ENCODE data around the gene SPG7.

SPG7 gene

DNA sequence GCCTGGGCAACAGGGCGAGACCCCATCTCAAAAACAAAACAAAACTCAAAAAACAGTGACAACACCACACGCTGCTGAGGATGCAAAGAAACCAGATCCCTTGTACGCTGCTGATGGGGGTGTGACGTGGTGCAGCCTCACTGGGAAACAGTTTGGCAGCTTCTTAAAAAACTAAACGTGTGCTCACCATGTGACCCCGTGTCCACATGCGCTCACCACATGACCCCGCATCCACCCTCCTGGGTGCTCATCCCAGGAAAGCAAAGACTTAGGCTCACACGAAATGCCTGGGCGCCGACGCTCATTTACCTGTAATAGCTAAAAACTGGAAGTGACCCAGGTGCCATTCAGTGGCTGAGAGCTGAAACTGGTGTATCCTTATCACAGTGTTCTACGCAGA, 32.4 kb downstream of the SPG7 start:
- DNase-seq: no peak
- in situ Hi-C loops (cut with HindIII; ENCODE audit: low pct_ligation_motif_present, low pct_unique_long_range_greater_than_20kb, low sequenced_read_pairs): no loop called here

GRCh38 chr16:89541792-89542191, 33.6 kb downstream of the SPG7 start:
- DNase-seq: no peak
- in situ Hi-C loops (cut with HindIII; ENCODE audit: low pct_ligation_motif_present, low pct_unique_long_range_greater_than_20kb, low sequenced_read_pairs): no loop called here

DNA sequence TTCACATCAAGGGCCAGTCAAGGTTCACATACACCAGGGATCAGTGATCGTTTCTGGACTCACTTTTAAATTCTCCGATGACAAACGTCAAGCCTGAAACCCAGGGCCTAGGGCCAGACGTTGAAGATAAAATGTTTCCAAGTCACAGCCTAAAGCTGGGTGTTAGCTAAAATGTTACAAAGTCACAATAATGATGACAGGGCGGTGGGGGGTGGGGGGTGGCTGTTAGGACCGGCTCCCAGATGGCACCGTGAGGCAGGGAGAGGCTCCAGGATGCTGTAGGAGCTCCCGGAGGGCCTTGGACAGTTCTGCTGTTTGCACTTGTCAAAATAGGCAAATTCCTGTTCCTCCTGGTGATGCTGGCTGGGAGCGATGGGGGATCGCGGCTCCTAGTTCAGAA, 35.9 kb downstream of the SPG7 start:
- in situ Hi-C loops (cut with HindIII; ENCODE audit: low pct_ligation_motif_present, low pct_unique_long_range_greater_than_20kb, low sequenced_read_pairs): no loop called here
- DNase-seq: no peak

GRCh38 chr16:89544713-89545043, 36.5 kb downstream of the SPG7 start:
- no peak for DNase-seq
- in situ Hi-C loops (cut with HindIII; ENCODE audit: low pct_ligation_motif_present, low pct_unique_long_range_greater_than_20kb, low sequenced_read_pairs): no loop called here

- no peak for DNase-seq
- in situ Hi-C loops (cut with HindIII; ENCODE audit: low pct_ligation_motif_present, low pct_unique_long_range_greater_than_20kb, low sequenced_read_pairs): no loop called here
Measured at GRCh38 chr16:89545044-89545830, 37.0 kb downstream of the SPG7 start.

DNA sequence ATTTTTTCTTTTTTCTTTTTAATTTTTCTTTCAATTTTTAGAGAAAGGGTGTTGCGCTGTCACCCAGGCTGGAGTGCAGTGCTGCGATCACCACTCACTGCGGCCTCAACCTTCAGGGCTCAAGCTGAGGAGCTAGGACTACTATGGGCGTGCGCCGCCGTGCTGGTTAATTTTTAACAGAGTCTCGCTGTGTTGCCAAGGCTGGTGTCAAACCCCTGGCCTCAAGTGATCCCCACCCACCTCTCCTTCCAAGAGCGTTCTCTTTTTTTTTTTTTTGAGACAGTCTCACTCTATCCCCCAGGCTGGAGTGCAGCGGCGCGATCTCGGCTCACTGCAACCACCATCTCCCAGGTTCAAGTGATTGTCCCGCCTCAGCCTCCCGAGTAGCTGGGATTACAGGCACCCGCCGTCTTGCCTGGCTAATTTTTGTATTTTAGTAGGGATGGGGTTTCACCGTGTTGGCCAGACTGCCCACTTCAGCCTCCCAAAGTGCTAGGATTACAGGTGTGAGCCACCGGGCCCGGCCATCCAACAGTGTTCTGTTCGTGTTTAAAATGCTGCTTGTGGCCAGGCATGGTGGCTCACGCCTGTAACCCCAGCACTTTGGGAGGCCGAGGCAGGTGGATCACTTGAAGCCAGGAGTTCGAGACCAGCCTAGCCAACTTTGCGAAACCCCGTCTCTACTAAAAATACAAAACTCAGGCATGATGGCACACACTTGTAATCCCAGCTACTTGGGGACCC, 37.8 kb downstream of the SPG7 start:
- in situ Hi-C loops (cut with HindIII; ENCODE audit: low pct_ligation_motif_present, low pct_unique_long_range_greater_than_20kb, low sequenced_read_pairs): no loop called here
- no peak for DNase-seq

DNA sequence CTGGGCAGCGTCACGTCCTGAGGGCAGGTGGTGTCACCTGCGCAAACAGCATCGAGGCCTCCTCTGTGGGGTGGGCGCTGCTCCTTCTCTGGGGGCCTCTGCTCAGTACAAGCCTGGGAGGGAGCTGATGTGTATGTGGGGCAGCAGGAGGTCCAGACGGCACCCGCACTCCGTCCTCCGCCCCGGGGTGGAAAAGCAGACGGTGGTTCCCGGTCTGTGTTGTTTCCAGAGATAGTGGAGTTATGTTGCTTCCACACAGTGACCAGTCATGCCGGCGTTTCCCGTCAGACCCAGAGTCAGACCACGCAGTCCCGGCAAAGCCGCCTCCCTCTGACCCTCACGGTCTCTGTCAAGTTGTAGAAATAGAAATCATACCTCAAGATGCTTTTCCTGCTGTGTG, 38.6 kb downstream of the SPG7 start:
- DNase-seq: no peak
- in situ Hi-C loops (cut with HindIII; ENCODE audit: low pct_ligation_motif_present, low pct_unique_long_range_greater_than_20kb, low sequenced_read_pairs): no loop called here

DNA sequence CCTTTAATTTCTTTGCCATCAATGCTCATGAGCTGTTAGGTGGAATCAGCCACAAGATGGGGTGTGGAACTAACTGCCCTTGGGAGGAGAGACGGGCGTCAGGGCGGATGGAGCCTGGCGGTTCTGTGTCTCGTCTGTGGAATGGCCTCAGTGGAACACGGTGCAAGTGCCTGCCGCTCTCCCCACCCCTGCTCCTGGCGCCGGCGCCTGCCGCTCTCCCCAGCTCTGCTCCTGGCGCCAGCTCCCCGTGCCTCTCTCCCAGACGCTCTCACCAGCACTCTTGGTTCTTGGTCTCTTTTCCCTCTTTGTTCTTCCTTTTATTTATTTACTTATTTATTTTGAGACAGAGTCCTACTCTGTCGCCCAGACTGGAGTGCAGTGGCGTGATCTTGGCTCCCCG, 39.1 kb downstream of the SPG7 start:
- no peak for DNase-seq
- in situ Hi-C loops (cut with HindIII; ENCODE audit: low pct_ligation_motif_present, low pct_unique_long_range_greater_than_20kb, low sequenced_read_pairs): no loop called here

DNA sequence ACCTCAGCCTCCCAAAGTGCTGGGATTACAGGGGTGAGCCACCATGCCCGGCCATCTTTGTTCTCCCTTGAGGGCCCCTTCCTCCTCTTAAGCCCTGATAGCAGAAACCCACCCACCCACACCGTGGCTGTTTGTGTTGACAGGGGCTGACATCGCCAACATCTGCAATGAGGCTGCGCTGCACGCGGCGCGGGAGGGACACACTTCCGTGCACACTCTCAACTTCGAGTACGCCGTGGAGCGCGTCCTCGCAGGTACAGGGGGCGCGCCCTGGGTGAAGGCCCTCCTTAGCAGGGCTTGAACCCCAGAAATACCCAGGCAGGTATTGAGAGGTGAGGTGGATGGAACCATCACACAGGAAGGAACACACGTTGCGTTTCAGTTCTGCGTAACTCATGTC, 39.7 kb downstream of the SPG7 start:
- in situ Hi-C loops (cut with HindIII; ENCODE audit: low pct_ligation_motif_present, low pct_unique_long_range_greater_than_20kb, low sequenced_read_pairs): no loop called here
- DNase-seq: no peak

DNA sequence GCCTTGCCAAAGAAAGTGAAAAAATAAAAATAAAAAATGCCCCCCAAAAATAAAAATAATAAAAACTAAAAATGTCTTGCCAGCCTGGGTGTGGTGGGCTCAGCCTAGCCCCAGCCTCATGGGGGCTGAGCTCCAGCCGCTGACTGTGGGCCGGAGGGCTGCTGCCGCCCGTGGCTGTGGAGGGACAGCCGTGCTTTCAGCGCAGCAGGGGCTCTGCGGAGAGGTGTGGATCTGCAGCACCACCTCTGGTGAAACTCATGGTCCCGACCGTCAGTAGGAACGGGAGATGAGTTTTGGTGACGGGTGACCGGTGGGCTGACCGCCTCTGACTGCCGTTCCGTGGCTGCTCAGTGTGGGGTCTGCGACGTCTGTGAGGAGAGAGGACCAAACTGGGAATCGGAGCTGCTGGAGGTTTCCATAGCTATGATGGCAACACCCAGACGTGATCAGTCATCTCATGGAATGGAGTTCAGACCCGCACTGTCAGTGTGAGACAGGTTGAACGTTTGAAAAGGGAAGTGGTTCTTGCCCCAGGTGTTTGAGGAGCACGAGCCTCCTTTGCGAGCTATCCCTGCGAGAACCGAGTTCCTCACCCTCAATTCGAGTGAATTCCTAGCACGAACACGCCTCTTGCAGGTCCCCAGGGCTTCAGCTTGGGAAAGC, 40.3 kb downstream of the SPG7 start:
- no peak for DNase-seq
- in situ Hi-C loops (cut with HindIII; ENCODE audit: low pct_ligation_motif_present, low pct_unique_long_range_greater_than_20kb, low sequenced_read_pairs): no loop called here

- no peak for DNase-seq
- in situ Hi-C loops (cut with HindIII; ENCODE audit: low pct_ligation_motif_present, low pct_unique_long_range_greater_than_20kb, low sequenced_read_pairs): no loop called here
Measured at GRCh38 chr16:89549007-89549700, 41.0 kb downstream of the SPG7 start.

- in situ Hi-C loops (cut with HindIII; ENCODE audit: low pct_ligation_motif_present, low pct_unique_long_range_greater_than_20kb, low sequenced_read_pairs): no loop called here
- DNase-seq: no peak
Measured at GRCh38 chr16:89550421-89551007, 42.3 kb downstream of the SPG7 start.

DNA sequence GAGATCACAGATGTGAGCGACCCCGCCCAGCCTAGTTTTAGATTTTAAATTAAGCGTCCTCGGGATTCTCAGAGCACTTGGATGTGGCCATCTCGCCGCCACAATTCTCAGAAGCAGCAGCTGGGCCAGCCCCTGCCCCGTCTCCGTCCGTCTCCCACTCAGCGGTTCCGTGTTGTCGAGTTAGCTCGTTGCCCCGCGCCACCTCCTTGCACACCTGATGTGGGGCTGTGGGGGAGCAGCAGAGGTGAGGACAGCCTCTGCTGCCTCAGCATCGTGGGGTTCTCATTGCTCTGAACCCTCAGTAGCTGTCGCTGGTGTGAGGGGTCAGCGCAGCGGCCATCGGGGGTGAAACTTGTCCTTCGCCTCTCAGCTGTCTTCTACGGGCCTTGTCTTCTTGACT, 44.1 kb downstream of the SPG7 start:
- in situ Hi-C loops (cut with HindIII; ENCODE audit: low pct_ligation_motif_present, low pct_unique_long_range_greater_than_20kb, low sequenced_read_pairs): no loop called here
- no peak for DNase-seq

- in situ Hi-C loops (cut with HindIII; ENCODE audit: low pct_ligation_motif_present, low pct_unique_long_range_greater_than_20kb, low sequenced_read_pairs): no loop called here
- DNase-seq: no peak
Measured at GRCh38 chr16:89552913-89553312, 44.7 kb downstream of the SPG7 start.

DNA sequence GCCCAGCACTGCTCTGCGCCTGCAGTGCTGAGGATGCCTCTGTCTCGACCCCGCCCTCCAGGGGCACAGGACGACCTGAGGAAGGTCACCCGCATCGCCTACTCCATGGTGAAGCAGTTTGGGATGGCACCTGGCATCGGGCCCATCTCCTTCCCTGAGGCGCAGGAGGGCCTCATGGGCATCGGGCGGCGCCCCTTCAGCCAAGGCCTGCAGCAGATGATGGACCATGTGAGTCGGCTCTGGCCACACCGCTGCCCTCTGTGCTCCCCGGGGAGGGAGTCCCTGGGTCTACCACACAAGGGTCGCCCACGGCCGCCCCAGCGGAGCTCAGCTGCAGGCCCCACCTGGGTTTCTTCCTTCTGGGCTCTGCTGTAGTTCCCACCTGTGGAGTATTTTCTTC, 45.5 kb downstream of the SPG7 start:
- in situ Hi-C loops (cut with HindIII; ENCODE audit: low pct_ligation_motif_present, low pct_unique_long_range_greater_than_20kb, low sequenced_read_pairs): no loop called here
- DNase-seq: no peak

DNA sequence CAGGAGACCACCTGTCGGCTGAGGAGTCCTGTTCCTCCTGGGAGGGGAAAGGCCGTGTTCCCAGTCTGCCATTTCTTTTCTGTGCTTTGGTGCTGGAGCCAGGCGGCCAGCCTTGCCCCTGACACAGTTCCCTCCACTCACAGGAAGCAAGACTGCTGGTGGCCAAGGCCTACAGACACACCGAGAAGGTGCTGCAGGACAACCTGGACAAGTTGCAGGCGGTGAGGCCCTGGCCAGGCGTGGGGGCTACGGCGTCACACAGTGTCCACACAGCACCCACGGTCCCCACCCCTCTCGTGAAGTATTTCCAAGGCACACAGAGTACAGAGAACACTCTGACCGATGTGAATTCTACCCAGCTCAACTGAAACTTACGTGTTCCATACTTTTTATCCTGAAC, 46.1 kb downstream of the SPG7 start:
- no peak for DNase-seq
- in situ Hi-C loops (cut with HindIII; ENCODE audit: low pct_ligation_motif_present, low pct_unique_long_range_greater_than_20kb, low sequenced_read_pairs): no loop called here

DNA sequence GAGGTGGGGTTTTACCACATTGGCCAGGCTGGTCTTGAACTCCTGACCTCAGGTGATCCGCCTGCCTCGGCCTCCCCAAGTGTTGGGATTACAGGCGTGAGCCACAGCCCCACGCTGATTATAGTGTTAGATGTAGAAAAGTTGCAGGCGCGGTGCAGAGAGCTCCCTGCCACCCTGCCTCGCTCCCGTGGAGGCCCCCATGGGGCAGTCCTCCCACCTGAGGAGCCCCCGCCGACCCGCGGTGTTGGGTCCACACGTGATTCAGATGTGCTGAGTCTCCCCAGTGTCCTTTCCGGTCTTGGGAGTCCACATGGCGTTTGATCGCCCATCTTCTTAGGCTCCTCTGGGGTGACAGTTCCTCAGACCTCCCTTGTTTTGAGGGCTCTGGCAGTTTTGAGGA, 47.1 kb downstream of the SPG7 start:
- in situ Hi-C loops (cut with HindIII; ENCODE audit: low pct_ligation_motif_present, low pct_unique_long_range_greater_than_20kb, low sequenced_read_pairs): no loop called here
- no peak for DNase-seq

GRCh38 chr16:89555780-89556179, 47.6 kb downstream of the SPG7 start:
- in situ Hi-C loops (cut with HindIII; ENCODE audit: low pct_ligation_motif_present, low pct_unique_long_range_greater_than_20kb, low sequenced_read_pairs): no loop called here

More at GRCh38 chr16:89555780-89556179, 47.6 kb downstream of the SPG7 start:
- DNase-seq: no peak
